ENCODE results near the gene PPY. TPM values are rescaled to one million over a fixed set of nuclear protein-coding genes. Genes with fewer than 3 reads are reported as not detected.

PPY gene
- total RNA-seq, 6 experiments from 2014 or later = not detected

DNA sequence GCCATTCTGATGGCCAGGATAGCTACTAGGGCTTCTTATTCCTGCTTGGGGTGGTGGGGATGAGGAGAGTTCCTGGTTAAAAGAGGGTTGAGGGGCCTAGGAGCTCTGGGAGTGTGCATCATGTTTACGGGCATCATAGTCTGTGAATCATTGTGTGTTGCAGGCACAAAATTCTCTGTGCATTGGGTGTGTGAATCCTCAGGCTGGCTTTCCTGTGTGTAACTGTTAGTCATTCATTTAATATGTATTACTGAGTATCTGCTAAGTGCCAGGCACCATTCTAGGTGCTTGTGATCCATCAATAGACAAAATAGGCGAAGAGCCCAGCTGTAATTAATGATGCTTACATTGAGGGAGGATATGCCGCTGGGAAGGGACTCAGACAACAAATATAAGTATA is 5.8 kb downstream of the PPY start:
- no peaks in the 10 kb centered on the region for H3K9me3 ChIP-seq
- H3K27me3 ChIP-seq = no peaks in the 10 kb centered on the region
- no peaks in the 10 kb centered on the region for H3K36me3 ChIP-seq
- TF ChIP-seq, protein P1, sequence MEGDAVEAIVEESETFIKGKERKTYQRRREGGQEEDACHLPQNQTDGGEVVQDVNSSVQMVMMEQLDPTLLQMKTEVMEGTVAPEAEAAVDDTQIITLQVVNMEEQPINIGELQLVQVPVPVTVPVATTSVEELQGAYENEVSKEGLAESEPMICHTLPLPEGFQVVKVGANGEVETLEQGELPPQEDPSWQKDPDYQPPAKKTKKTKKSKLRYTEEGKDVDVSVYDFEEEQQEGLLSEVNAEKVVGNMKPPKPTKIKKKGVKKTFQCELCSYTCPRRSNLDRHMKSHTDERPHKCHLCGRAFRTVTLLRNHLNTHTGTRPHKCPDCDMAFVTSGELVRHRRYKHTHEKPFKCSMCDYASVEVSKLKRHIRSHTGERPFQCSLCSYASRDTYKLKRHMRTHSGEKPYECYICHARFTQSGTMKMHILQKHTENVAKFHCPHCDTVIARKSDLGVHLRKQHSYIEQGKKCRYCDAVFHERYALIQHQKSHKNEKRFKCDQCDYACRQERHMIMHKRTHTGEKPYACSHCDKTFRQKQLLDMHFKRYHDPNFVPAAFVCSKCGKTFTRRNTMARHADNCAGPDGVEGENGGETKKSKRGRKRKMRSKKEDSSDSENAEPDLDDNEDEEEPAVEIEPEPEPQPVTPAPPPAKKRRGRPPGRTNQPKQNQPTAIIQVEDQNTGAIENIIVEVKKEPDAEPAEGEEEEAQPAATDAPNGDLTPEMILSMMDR (IDR thresholded peaks at IDR 0.05) = no peak
- TF ChIP-seq POLR2A (IDR thresholded peaks at IDR 0.05) = no peak
- no peak overlapping the region for H3K4me3 ChIP-seq
- H3K4me1 ChIP-seq = peaks cover 0 to 4% (median 0%) of the 10 kb centered on the region in 4 donors
- intact Hi-C loops (cut with DNase I) = no loop called here
- WGBS (ENCODE audit: insufficient coverage, low coverage, low lambda C conversion rate, missing lambda C conversion rate) = 82% methylated on average over 3 of the region's 3 CpGs
- DNase-seq (no peak), ATAC-seq (no peak)
- H3K27ac ChIP-seq = no peak overlapping the region

DNA sequence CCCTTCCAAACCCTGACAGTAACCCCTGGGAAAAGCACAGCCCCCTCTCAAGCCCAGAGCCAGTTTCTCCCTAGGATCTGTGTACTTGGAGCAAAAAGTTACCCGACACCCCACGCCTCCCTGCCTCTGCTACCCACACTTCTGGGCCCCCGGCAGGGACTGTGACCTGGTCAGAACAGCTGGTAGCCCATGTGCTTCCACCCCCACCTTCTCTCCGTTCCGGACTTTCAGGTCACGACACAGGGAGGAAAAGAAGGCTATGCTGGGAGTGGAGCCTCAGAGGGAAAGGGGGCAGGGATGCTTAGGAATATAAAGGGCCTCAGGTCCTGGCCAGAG is 6.4 kb downstream of the PPY start:
- TF ChIP-seq, protein P1 (IDR thresholded peaks at IDR 0.05) = no peak
- TF ChIP-seq POLR2A (IDR thresholded peaks at IDR 0.05) = no peak
- H3K36me3 ChIP-seq = no peaks in the 10 kb centered on the region
- H3K4me1 ChIP-seq = peaks cover 0 to 8% (median 0%) of the 10 kb centered on the region in 4 donors
- intact Hi-C loops (cut with DNase I) = no loop called here
- ATAC-seq = no peak
- WGBS (ENCODE audit: insufficient coverage, low coverage, low lambda C conversion rate, missing lambda C conversion rate) = no CpG with 5 or more reads among the region's 6 CpGs
- H3K4me3 ChIP-seq = no peak overlapping the region
- H3K27me3 ChIP-seq = no peaks in the 10 kb centered on the region
- H3K9me3 ChIP-seq = no peaks in the 10 kb centered on the region
- no peak for DNase-seq
- no peak overlapping the region for H3K27ac ChIP-seq

DNA sequence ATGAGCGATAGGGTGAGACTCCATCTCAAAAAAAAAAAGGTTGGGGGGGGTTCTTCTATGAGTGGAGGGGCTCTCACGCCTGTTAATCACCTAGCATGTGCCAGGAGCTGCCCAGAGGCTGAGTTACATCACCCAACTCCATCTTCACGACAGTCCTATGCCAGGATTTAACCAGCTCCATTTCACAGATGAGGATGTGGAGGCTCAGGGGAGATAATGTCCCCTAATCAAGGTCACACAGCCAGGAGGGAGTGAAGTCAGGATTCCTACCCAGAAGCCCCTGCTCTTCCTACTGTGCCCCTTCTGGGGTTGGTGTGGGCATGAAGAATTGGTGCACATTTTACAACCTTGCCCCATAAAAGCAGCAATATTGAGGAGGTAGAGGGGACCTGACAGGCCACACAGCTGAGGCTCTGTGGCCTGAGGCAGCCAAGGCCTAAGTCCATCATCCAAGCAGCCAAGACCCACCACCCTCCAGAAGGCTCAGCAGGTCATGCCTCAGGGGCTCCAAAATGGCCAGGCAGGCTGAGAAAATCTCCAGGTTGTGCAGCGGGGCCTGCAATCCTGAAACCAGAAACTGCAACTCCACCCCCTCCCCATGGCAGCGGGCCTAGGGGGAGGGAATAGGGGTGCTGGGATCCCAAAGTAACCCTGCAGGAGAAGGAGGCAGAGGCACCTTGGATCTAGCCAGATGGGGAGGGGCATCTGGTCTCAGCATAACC is 6.9 kb downstream of the PPY start:
- no peak overlapping the region for H3K27ac ChIP-seq
- DNase-seq = no peak
- peaks cover 0 to 11% (median 0%) of the 10 kb centered on the region in 4 donors for H3K4me1 ChIP-seq
- H3K9me3 ChIP-seq = no peaks in the 10 kb centered on the region
- no peak overlapping the region for H3K4me3 ChIP-seq
- intact Hi-C loops (cut with DNase I) = no loop called here
- H3K27me3 ChIP-seq = no peaks in the 10 kb centered on the region
- no peak for ATAC-seq
- TF ChIP-seq POLR2A (IDR thresholded peaks at IDR 0.05) = no peak
- TF ChIP-seq, protein P1 (IDR thresholded peaks at IDR 0.05) = no peak
- 80% methylated on average over 1 of the region's 5 CpGs for WGBS (ENCODE audit: insufficient coverage, low coverage, low lambda C conversion rate, missing lambda C conversion rate)
- no peaks in the 10 kb centered on the region for H3K36me3 ChIP-seq

DNA sequence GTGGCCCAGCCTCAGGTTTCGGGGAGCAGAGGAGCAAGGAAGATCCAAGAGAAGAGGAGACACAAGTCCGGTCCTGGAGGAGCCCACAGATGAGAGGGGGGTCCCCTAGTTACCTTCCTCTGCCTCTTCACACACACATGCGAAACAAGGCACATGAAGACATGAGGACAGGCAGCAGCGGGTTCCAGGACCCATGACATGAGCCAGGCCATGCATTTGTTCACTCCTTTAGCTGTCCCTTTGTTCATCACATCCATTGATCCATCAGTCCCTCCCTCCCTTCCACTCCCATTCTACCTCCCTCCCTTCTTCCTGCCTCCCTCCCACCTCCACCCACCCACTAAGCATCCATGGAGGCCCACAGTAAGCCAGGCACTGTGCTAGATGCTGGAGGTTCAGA is 9.4 kb downstream of the PPY start:
- H3K4me1 ChIP-seq = peaks cover 0 to 9% (median 0%) of the 10 kb centered on the region in 4 donors
- H3K27me3 ChIP-seq = no peaks in the 10 kb centered on the region
- no peak overlapping the region for H3K4me3 ChIP-seq
- no peak for TF ChIP-seq POLR2A (IDR thresholded peaks at IDR 0.05)
- TF ChIP-seq, protein P1 (IDR thresholded peaks at IDR 0.05) = no peak
- no peak overlapping the region for H3K27ac ChIP-seq
- no peak for DNase-seq
- intact Hi-C loops (cut with DNase I) = no loop called here
- ATAC-seq = no peak
- H3K9me3 ChIP-seq = no peaks in the 10 kb centered on the region
- H3K36me3 ChIP-seq = no peaks in the 10 kb centered on the region
- WGBS (ENCODE audit: insufficient coverage, low coverage, low lambda C conversion rate, missing lambda C conversion rate) = 100% methylated on average over 2 of the region's 4 CpGs
